AG09319 (cell line): ENCODE measurements around the gene EIF2B5.
A peak's percentile ranks its signal among the peaks of the same experiment; 100 is the strongest.

Experiments
- DNase-seq: peaks from one replicate; pipeline ENCODE4 v3.0.0-alpha.2; 2010; ENCODE audit warnings: low read depth; ENCODE audit errors: extremely low read depth
- TF ChIP-seq, protein P1 (sequence below): IDR thresholded peaks from 2 replicates; pipeline ENCODE4 v1.5.1; 2011; ENCODE audit warnings: low read depth, mild to moderate bottlenecking, inconsistent platforms, low read length, moderate library complexity

The EIF2B5 gene

DNA sequence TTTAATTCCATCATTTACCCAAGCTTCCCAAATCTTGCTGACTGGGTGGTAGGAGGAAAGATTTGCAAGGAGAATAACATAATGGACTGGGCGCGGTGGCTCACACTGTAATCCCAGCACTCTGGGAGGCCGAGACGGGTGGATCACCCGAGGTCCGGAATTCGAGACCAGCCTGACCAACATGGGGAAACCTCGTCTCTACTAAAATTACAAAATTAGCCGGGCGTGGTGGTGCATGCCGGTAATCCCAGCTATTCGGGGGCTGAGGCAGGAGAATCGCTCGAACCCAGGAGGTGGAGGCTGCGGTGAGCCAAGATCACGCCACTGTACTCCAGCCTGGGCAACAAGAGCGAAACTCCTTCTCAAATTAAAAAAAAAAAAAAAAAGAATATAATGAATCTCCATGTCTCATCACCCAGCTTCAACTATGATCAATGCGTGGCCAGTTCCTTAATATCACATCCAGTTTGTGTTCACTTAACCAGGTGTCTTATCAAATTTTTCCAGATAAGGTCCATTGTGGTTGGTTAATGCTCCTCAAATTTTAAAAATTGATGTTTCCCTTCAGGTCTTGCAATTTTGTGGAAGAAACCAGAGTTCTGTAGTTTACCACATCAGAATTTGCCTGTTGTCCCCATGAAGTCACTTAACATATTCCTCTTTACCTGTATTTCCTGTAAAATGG, 49.5 kb downstream of the EIF2B5 start:
- DNase-seq: no peak
- TF ChIP-seq, protein P1, sequence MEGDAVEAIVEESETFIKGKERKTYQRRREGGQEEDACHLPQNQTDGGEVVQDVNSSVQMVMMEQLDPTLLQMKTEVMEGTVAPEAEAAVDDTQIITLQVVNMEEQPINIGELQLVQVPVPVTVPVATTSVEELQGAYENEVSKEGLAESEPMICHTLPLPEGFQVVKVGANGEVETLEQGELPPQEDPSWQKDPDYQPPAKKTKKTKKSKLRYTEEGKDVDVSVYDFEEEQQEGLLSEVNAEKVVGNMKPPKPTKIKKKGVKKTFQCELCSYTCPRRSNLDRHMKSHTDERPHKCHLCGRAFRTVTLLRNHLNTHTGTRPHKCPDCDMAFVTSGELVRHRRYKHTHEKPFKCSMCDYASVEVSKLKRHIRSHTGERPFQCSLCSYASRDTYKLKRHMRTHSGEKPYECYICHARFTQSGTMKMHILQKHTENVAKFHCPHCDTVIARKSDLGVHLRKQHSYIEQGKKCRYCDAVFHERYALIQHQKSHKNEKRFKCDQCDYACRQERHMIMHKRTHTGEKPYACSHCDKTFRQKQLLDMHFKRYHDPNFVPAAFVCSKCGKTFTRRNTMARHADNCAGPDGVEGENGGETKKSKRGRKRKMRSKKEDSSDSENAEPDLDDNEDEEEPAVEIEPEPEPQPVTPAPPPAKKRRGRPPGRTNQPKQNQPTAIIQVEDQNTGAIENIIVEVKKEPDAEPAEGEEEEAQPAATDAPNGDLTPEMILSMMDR: no peak

DNA sequence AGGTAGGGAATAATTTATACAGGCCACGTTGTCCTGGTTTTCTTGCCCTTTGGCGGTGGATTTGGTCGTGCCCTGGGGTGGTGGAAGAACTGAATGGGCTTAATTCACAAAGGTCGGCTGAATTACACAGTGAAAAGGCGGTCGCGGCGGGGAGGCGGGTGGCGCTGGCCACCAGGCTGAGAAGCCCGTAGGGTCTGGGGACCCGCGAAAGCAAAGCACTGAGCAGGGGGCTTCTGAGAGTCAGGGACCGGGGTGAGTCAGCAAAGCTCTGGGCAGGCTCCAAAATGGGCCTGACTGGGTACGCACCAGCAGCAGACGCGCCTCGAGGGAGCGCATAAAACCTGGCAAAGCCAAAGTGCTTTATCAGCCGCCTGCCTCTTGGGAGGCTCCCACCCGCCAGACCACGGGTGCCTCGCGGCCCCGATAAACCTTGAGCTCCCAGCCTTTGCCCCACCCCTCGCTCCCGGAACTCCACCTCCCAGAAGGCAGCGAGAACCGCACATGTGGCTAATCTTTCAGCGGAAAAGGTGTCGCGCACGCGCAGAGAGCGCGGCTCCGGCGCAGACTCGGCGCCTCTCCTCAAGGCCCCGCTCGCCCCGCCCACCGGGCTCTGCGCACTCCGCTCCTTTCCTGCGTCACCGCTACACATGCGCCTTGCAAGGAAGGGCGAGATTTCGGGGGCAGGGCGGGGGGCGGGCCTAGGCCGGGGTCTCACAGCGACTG, 50.5 kb downstream of the EIF2B5 start:
- TF ChIP-seq, protein P1: no peak
- DNase-seq: peak; percentile 98

DNA sequence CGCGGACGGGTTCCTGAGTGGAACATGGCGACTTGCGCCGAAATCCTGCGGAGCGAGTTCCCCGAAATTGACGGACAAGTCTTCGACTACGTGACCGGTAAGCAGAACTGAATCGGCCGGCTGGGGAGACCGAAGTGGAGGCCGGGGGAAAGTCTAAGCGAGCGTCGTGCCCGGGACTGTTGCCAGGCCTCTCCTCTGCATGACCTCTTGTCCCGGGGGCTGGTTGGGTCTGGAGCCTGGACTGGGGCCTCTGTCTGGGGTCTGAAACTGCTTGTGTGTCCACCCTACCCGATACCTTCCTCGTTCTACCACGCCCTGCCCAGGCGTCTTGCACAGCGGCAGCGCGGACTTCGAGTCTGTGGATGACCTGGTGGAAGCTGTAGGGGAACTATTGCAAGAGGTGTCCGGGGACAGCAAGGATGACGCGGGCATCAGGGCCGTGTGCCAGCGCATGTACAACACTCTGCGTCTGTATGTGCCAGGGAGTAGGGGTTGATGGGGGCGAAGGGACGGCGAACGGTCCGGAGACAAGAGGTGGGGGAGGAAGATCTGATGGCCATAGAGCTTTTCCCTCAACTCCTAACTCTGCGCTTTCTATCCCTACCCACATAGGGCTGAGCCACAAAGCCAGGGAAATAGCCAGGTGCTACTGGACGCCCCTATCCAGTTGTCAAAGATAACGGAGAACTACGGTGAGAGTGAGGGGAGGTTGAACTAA, 51.2 kb downstream of the EIF2B5 start, which contains the start of gene ABCF3:
Gene ABCF3, plus strand, starts transcription at position 16 of the 718 bp plus-strand sequence. Its CDS starts 9 bp downstream, at position 25.
- TF ChIP-seq, protein P1: no peak
- DNase-seq: no peak

DNA sequence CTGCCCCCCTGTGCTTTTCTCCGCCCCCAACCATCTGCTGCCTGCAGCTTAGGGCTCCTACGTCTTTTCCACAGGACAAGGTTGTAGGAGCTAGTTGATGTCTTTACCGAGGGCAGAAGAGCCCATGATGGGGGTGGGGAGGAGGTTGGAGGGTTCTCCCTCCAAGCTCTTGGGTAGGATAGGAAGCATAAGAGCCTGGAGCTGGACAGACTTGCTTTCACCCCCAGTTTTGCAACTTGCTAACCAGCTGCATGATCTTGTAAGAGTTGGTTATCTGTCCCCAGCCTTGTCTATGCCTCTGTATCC, 51.7 kb downstream of the EIF2B5 start:
- no peak for DNase-seq
- TF ChIP-seq, protein P1: no peak

DNA sequence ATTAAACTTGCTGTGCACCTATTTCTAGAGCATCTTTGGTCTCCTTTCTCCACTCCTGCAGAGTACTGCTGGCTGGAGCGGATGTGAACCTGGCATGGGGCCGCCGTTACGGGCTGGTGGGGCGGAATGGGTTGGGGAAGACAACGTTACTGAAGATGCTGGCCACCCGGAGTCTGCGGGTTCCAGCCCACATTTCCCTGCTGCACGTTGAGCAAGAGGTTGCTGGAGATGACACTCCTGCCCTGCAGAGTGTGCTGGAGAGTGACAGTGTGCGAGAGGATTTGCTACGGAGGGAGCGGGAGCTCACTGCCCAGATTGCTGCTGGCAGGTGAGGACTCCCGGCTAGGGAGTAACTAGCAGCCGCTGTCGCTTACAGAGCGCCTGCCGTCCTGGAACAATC, 52.9 kb downstream of the EIF2B5 start:
- TF ChIP-seq, protein P1: no peak
- DNase-seq: no peak

DNA sequence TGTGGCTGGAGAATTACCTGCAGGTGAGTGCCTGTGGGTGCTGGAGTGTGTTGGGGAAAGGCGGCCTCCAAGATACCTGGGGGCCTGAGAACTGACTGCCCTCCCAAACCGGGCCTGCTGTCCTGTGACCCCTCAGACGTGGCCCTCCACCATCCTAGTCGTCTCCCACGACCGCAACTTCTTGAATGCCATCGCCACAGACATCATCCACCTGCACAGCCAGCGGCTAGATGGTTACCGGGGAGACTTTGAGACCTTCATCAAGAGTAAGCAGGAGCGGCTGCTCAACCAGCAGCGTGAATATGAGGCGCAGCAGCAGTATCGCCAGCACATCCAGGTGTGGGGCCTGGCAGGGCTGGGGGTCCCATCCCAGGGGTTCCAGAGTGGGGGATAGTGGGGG, 54.3 kb downstream of the EIF2B5 start:
- no peak for DNase-seq
- TF ChIP-seq, protein P1: no peak

DNA sequence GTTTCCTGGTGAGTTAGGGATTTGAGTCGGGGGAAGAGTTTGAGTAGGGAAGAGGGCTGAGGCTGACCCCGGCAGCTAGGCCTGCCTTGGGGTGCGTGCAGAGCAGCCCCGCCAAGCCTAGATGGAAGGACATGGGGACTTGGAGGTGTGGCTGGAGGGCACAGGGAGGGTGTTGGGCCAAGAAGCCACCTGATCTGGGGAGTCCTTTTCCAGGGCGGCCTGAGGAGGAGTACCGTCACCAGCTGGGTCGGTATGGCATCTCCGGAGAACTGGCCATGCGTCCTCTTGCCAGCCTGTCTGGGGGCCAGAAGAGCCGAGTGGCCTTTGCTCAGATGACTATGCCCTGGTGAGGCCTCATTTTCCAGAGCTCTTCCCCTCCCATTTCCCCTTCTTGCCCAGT, 57.7 kb downstream of the EIF2B5 start:
- TF ChIP-seq, protein P1: no peak
- no peak for DNase-seq
